Ramos (cell line): ENCODE measurements around the gene SMG6.

ENCODE experiments used
- in situ Hi-C: fragments of 300-500 bp; cut with MboI; formaldehyde crosslinking; loops from one replicate; pipeline ENCODE4 v1.14.3; 2022; ENCODE audit warnings: low sequenced_read_pairs; ENCODE audit not compliant: unreplicated experiment

Gene SMG6

DNA sequence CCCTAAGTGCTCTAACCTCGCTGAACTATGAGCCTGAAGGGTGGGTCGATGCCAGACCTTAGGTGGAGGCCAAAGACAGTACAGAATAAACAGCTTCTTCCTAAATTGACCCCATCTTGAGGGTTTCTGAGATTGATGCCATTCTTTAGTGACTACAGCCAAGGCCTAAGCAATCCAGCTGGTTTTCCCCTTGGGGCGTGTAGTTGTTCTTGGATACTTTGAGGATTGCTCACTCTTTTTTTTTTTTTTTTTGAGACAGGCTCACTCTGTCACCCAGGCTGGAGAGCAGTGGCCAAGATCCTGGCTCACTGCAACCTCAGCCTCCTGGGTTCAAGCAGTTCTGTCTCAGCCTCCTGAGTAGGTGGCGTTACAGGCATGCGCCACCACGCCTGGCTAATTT, 259.8 kb downstream of the SMG6 start:
- in situ Hi-C loops = loop anchor here (25.0 kb wide), 1 partner anchor 331 kb away; the partner anchor contains the start of genes TLCD2 and WDR81

GRCh38 chr17:2042933-2043332, 260.7 kb downstream of the SMG6 start:
- in situ Hi-C loops = loop anchor here (25.0 kb wide), 1 partner anchor 331 kb away; the partner anchor contains the start of genes TLCD2 and WDR81

- in situ Hi-C loops = loop anchor here (25.0 kb wide), 1 partner anchor 330 kb away; the partner anchor contains the start of genes TLCD2 and WDR81
Measured at GRCh38 chr17:2042390-2042847, 261.2 kb downstream of the SMG6 start.

DNA sequence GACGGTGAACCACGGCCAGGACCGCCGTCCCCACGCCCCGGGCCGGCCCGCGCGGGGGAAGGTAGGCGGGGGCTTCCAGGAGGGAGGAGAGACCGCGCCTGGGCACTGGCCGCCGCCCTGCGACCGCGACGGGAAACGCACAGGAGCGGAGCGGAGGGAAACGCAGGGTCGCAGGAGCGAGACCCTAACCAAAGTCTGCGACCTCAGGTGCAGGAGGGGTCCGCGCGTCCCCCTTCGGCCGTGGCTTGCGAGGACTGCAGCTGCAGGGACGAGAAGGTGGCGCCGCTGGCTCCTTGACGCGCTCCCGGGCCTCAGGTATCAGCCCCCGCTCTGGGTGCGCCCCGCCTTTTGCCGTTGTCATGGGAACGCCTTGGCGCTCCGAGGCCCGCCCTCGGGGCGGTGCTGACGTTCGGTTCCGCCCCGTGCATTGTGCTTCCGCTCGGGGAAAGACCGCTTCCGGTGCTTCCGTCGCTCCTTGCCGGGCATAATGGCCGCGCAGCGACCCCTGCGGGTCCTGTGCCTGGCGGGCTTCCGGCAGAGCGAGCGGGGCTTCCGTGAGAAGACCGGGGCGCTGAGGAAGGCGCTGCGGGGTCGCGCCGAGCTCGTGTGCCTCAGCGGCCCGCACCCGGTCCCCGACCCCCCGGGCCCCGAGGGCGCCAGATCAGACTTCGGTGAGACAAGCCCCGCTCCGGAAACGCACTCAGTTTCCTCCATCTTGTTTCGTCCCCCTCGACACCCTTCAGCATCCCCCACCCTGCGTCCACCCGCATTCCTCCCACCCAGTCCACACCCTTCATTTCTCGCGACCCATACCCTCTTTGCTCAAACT, 261.8 kb downstream of the SMG6 start, which contains the start of gene OVCA2:
TSS of gene OVCA2 (plus strand) at position 462 of the 829 bp plus-strand sequence. CDS start at position 488, 26 bp downstream.
- in situ Hi-C loops = loop anchor here (25.0 kb wide), 1 partner anchor 329 kb away; the partner anchor contains the start of genes TLCD2 and WDR81

- in situ Hi-C loops = loop anchor here (25.0 kb wide), 1 partner anchor 329 kb away; the partner anchor contains the start of genes TLCD2 and WDR81
Measured at GRCh38 chr17:2040942-2041560, 262.5 kb downstream of the SMG6 start.

DNA sequence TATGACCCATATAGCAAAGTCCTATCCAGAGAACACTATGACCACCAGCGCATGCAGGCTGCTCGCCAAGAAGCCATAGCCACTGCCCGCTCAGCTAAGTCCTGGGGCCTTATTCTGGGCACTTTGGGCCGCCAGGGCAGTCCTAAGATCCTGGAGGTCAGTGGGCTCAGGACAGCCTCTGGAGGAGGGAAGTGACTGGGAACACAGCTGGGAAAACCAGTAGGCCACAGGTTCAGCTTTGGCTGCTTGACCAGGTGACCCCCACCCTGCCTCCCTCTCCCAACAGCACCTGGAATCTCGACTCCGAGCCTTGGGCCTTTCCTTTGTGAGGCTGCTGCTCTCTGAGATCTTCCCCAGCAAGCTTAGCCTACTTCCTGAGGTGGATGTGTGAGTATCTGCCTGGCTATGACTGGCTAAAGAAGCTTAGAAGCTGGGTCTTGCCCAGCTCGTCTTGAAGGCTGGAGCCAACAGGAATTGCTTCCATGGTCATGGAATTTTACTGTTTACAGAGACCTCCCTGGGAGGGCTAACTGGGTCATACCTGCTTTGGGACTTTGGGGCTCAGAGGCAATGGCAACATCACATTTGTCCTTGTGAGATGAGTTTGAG, 263.3 kb downstream of the SMG6 start:
- in situ Hi-C loops = loop anchor here (25.0 kb wide), 1 partner anchor 328 kb away; the partner anchor contains the start of genes TLCD2 and WDR81

DNA sequence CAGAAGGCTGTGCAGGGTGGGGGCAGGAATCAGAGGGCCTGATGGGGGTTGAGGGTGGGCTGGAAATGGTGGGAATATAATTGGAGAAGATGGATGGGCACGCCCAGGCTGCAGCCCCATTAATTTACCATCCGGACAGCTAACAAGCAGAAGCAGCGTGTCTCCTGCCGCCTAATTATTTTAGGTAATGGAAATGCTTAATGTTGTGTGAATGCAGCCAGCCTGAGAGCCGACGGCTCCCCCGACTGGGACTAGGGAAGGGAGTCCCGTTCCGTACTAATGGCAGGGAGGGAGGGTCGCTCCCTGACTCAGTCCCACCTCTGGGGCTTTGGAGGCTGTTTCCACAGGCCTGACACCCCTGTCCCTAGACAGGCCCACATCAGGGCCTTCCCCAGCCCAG, 266.4 kb downstream of the SMG6 start:
- in situ Hi-C loops = loop anchor here (10.0 to 25.0 kb wide), 2 partner anchors 122 to 325 kb away; partner anchors contain the start of genes TLCD2 and WDR81

DNA sequence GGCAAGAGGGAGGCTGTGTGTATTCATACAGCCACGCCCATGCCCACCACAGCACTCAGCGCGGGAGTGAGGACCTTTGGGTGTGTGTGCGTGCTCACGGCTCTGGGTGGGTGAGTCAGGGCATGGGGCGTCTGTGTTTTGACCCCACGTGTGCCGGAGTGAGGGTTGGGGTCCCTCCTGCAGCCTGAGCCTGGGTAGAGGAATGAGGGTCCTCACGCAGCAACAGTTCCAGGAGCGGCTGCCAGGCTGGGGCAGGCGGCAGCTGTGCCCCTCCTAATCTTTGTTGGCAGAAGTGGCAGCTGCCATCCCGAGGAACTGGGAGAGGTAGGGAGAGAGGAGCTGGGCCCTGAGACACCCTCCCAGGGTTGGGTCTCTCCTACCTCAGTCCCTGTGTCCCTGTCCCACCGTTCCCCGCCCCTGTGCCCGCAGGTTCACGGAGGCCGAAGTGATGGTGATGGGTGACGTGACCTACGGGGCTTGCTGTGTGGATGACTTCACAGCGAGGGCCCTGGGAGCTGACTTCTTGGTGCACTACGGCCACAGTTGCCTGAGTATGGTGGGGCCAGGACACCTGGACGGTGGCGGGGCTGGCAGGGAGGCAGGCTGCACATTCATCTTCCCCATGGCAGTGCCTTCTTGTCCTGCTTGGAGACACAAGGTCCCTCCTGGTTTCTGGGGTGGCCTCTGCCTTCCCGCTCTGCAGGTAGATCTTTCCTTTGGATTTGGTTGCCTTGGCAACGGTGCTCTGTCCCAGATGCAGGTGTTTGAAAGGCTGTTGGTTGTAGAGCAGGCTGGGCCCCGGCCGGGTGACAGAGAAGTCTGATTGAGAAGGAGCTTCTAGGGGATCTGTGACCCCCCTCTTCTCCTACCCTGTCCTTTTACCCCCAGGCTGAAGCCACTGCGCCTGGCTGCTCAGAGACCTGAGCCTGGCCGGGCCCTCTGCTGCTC, 267.8 kb downstream of the SMG6 start:
- in situ Hi-C loops = loop anchor here (10.0 to 25.0 kb wide), 2 partner anchors 121 to 324 kb away; partner anchors contain the start of genes TLCD2 and WDR81

DNA sequence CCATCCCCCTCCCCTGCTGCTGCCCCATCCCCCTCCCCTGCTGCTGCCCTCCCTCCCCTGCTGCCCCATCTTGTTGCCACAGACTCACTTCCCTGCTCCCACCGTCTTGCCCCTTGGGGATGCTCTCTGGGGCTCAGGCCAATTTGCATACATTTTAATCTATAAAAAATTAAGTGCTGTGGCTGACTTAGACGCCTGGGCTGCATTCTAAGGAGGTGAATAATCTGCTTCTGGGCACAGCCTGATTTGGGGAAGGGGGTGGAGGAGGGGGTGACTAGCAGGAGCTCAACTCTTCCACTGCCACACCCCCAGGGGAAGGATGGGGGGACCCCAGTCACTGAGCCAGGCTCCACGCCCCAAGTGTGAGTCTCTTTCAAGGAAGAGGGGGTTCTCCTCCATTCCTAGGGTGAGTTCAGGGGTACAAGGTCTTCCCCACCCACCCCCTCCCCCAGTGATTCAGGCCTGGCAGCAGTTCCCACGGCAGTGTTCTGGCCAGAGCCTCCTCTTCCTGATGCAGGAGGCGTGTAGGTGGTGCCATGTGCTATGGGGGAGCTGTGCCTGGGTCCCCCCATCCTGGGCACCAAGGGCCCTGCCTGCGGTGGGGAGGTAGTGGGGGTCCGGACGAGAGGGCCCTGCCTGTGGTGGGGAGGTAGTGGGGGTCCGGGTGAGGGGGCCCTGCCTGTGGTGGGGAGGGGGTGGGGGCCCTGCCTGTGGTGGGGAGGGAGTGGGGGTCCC, 268.6 kb downstream of the SMG6 start:
- in situ Hi-C loops = loop anchor here (10.0 to 25.0 kb wide), 2 partner anchors 120 to 323 kb away; partner anchors contain the start of genes TLCD2 and WDR81

DNA sequence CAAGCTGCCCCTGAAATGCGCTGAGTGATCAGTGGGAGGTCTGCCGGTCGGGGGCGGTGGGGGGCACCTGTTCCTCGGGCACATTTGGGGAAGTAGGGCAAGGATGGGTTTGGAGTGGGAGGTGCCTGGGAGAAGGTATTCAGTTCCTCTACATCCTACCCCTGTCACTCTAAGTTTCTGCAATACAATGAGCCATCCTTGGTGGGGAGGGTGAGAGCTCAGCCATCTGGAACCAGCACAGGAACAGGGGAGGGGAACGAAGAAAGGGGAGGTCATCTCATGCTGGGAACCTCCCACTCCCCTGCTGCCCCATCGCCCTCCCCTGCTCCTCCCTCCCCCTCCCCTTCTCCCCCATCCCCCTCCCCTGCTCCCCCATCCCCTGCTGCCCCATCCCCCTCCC, 269.4 kb downstream of the SMG6 start:
- in situ Hi-C loops = loop anchor here (10.0 to 25.0 kb wide), 2 partner anchors 119 to 322 kb away; partner anchors contain the start of genes TLCD2 and WDR81

- in situ Hi-C loops = loop anchor here (10.0 to 25.0 kb wide), 2 partner anchors 118 to 321 kb away; partner anchors contain the start of genes TLCD2 and WDR81
Measured at GRCh38 chr17:2033153-2033552, 270.4 kb downstream of the SMG6 start.

DNA sequence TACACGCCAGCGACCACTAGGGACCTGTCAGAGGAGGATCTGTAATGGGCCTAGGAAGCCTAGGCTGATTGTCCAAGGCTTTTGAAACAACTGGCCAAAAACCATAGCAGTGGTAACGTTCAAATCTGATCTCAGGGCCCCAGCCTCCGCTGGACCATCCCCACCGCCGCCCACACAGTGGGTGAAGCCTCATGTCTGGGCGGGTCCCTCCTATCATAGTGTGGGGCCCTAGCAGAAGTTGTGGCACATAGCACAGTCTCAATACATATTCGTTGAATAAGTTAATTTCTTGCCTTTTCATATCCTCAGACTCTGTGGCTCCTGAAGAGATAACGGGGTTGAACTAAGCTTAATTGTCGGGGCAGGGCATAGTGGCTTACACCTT, 272.8 kb downstream of the SMG6 start:
- in situ Hi-C loops = loop anchor here (10.0 to 25.0 kb wide), 2 partner anchors 116 to 318 kb away; partner anchors contain the start of genes TLCD2 and WDR81

- in situ Hi-C loops = loop anchor here (10.0 to 25.0 kb wide), 2 partner anchors 115 to 318 kb away; partner anchors contain the start of genes TLCD2 and WDR81
Measured at GRCh38 chr17:2029911-2030778, 273.4 kb downstream of the SMG6 start, which contains the start of gene DPH1. TSS of gene DPH1 (plus strand) at chr17:2030153. CDS start at chr17:2030170, 17 bp downstream.

DNA sequence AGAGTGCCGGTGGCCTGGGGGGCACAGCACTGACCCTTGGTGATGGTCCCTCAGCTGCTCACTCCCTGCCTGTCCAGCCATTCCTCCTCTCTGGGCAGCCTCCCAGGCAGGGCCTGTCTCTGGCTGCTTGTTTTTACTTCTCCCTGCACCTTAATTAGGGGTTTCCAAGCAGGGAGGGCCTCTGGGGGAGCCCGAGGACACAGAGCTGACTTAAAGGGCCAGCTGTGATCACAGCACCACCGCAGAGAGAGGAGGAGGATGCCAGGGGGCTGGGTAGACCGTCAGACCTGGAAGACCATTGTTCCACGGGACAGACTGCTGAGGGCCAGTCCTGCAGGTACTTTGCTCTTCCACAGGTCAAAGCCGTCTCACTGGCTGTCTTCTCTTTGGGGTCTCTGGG, 274.8 kb downstream of the SMG6 start:
- in situ Hi-C loops = loop anchor here (25.0 kb wide), 1 partner anchor 316 kb away; the partner anchor contains the start of genes TLCD2 and WDR81

- in situ Hi-C loops = loop anchor here (25.0 kb wide), 1 partner anchor 316 kb away; the partner anchor contains the start of genes TLCD2 and WDR81
Measured at GRCh38 chr17:2028234-2028614, 275.4 kb downstream of the SMG6 start.

- in situ Hi-C loops = loop anchor here (25.0 kb wide), 1 partner anchor 315 kb away; the partner anchor contains the start of genes TLCD2 and WDR81
Measured at GRCh38 chr17:2027528-2028233, 275.9 kb downstream of the SMG6 start.
